Muscle layer of colon (tissue), 2 donors: ENCODE results near the gene GNAT3.

ENCODE experiments used
- H3K27ac ChIP-seq: one replicate; pipeline ENCODE4 v1.7.0; 2013; ENCODE audit warnings: low read depth, mild to moderate bottlenecking, low read length, moderate library complexity
- H3K27me3 ChIP-seq, 2 donors: one replicate each; pipeline ENCODE4 v1.7.0; 2013; ENCODE audit warnings: low read length in 2 of 2, mild to moderate bottlenecking in 2 of 2; ENCODE audit not compliant: insufficient read depth in 2 of 2, control insufficient read depth in 1 of 2
- H3K36me3 ChIP-seq: one replicate; pipeline ENCODE4 v1.7.0; 2013; ENCODE audit warnings: mild to moderate bottlenecking, low read length; ENCODE audit not compliant: insufficient read depth
- H3K4me1 ChIP-seq: one replicate; pipeline ENCODE4 v1.7.0; 2013; ENCODE audit warnings: mild to moderate bottlenecking, low read length; ENCODE audit not compliant: insufficient read depth
- H3K4me3 ChIP-seq, 2 donors: one replicate each; pipeline ENCODE4 v1.7.0; 2013; ENCODE audit warnings: low read length in 2 of 2, low read depth in 1 of 2, mild to moderate bottlenecking in 1 of 2, moderate library complexity in 1 of 2
- H3K9ac ChIP-seq: one replicate; pipeline ENCODE4 v1.7.0; 2013; ENCODE audit warnings: low read length
- H3K9me3 ChIP-seq: one replicate; pipeline ENCODE4 v1.7.0; 2013; ENCODE audit warnings: mild to moderate bottlenecking, low read length
- donor health status: abdominal sarcoma.
- donor health status: Adenocarcinoma of cecum.

Gene GNAT3

GRCh38 chr7:80459776-80460510 lies 51.9 kb downstream of the GNAT3 start:
- Histone ChIP-seq H3K4me3 (no peak overlapping the region), H3K36me3 (no peaks in the 10 kb centered on the region), H3K27me3 (no peaks in the 10 kb centered on the region), H3K4me1 (no peaks in the 10 kb centered on the region), H3K9ac (no peak overlapping the region), H3K27ac (no peak overlapping the region), H3K9me3 (no peaks in the 10 kb centered on the region)

- H3K9ac ChIP-seq, result no peak overlapping the region
- no peaks in the 10 kb centered on the region for H3K9me3 ChIP-seq
- H3K27me3 ChIP-seq, result no peaks in the 10 kb centered on the region
- no peaks in the 10 kb centered on the region for H3K36me3 ChIP-seq
- no peaks in the 10 kb centered on the region for H3K4me1 ChIP-seq
- H3K27ac ChIP-seq, result no peak overlapping the region
- H3K4me3 ChIP-seq, result no peak overlapping the region
Observed at GRCh38 chr7:80458822-80459725, 52.8 kb downstream of the GNAT3 start.

- Histone ChIP-seq H3K9ac (no peak overlapping the region), H3K36me3 (no peaks in the 10 kb centered on the region), H3K27me3 (no peaks in the 10 kb centered on the region), H3K4me1 (no peaks in the 10 kb centered on the region), H3K27ac (no peak overlapping the region), H3K4me3 (no peak overlapping the region), H3K9me3 (no peaks in the 10 kb centered on the region)
Observed at GRCh38 chr7:80453699-80454340, 58.0 kb downstream of the GNAT3 start.

GRCh38 chr7:80450621-80451308 lies 61.1 kb downstream of the GNAT3 start:
- H3K4me3 ChIP-seq, result no peak overlapping the region
- H3K36me3 ChIP-seq, result no peaks in the 10 kb centered on the region
- H3K4me1 ChIP-seq, result peaks cover 3% of the 10 kb centered on the region
- no peak overlapping the region for H3K9ac ChIP-seq
- H3K27ac ChIP-seq, result no peak overlapping the region
- no peaks in the 10 kb centered on the region for H3K9me3 ChIP-seq
- no peaks in the 10 kb centered on the region for H3K27me3 ChIP-seq

GRCh38 chr7:80449836-80450235 lies 62.0 kb downstream of the GNAT3 start:
- Histone ChIP-seq H3K9ac (no peak overlapping the region), H3K4me3 (no peak overlapping the region), H3K4me1 (peaks cover 12% of the 10 kb centered on the region), H3K36me3 (no peaks in the 10 kb centered on the region), H3K27ac (no peak overlapping the region), H3K27me3 (no peaks in the 10 kb centered on the region), H3K9me3 (no peaks in the 10 kb centered on the region)

GRCh38 chr7:80445351-80445750 lies 66.5 kb downstream of the GNAT3 start:
- Histone ChIP-seq H3K27me3 (no peaks in the 10 kb centered on the region), H3K36me3 (no peaks in the 10 kb centered on the region), H3K9me3 (no peaks in the 10 kb centered on the region), H3K4me3 (no peak overlapping the region), H3K27ac (no peak overlapping the region), H3K4me1 (peaks cover 22% of the 10 kb centered on the region), H3K9ac (no peak overlapping the region)

GRCh38 chr7:80444811-80445210 lies 67.1 kb downstream of the GNAT3 start:
- Histone ChIP-seq H3K9me3 (no peaks in the 10 kb centered on the region), H3K36me3 (no peaks in the 10 kb centered on the region), H3K27me3 (no peaks in the 10 kb centered on the region), H3K4me1 (peaks cover 27% of the 10 kb centered on the region), H3K27ac (no peak overlapping the region), H3K9ac (no peak overlapping the region), H3K4me3 (no peak overlapping the region)

GRCh38 chr7:80443325-80443724 lies 68.5 kb downstream of the GNAT3 start:
- Histone ChIP-seq H3K27ac (no peak overlapping the region), H3K4me1 (peaks cover 29% of the 10 kb centered on the region), H3K9ac (no peak overlapping the region), H3K27me3 (no peaks in the 10 kb centered on the region), H3K36me3 (no peaks in the 10 kb centered on the region), H3K9me3 (no peaks in the 10 kb centered on the region), H3K4me3 (no peak overlapping the region)

GRCh38 chr7:80440883-80441282 lies 71.0 kb downstream of the GNAT3 start:
- Histone ChIP-seq H3K27ac (no peak overlapping the region), H3K36me3 (no peaks in the 10 kb centered on the region), H3K4me1 (peaks cover 27% of the 10 kb centered on the region), H3K4me3 (no peak overlapping the region), H3K27me3 (no peaks in the 10 kb centered on the region), H3K9me3 (no peaks in the 10 kb centered on the region), H3K9ac (no peak overlapping the region)

GRCh38 chr7:80439894-80440821 lies 71.7 kb downstream of the GNAT3 start:
- no peak overlapping the region for H3K4me3 ChIP-seq
- H3K9ac ChIP-seq, result no peak overlapping the region
- no peak overlapping the region for H3K27ac ChIP-seq

More at GRCh38 chr7:80439894-80440821, 71.7 kb downstream of the GNAT3 start:
- peaks cover 20% of the 10 kb centered on the region for H3K4me1 ChIP-seq
- H3K27me3 ChIP-seq, result no peaks in the 10 kb centered on the region
- no peaks in the 10 kb centered on the region for H3K9me3 ChIP-seq
- H3K36me3 ChIP-seq, result no peaks in the 10 kb centered on the region
